Natural killer cell (primary cell): Measurements from ENCODE around the gene ZNF138. TPM values are rescaled to one million over a fixed set of nuclear protein-coding genes. Genes with fewer than 3 reads are reported as not detected.
A peak's percentile ranks its signal among the peaks of the same experiment; 100 is the strongest.

ENCODE experiments used
- ATAC-seq, 3 donors: fragments of 150-1000 bp in 2 of 3; fragments of 200-7000 bp in 1 of 3; cut with Tn5 transposase; 1 replicate in 1 of 3; 2 replicates in 2 of 3; pipeline ENCODE4 v1.10.0; 2021; ENCODE audit warnings: mild to moderate bottlenecking in 2 of 3, moderate library complexity in 2 of 3
- DNase-seq, 2 donors: peaks; one replicate each; pipeline versions ENCODE4 v3.0.0 to v3.0.0-alpha.2; 2013 to 2021; ENCODE audit warnings: mixed read lengths in 1 of 2
- H3K27ac ChIP-seq: one replicate; pipeline ENCODE4 v1.5.1; 2013; ENCODE audit warnings: mild to moderate bottlenecking, low read length
- H3K27me3 ChIP-seq: one replicate; pipeline ENCODE4 v1.6.1; 2013; ENCODE audit warnings: low read length; ENCODE audit not compliant: control insufficient read depth, insufficient read depth
- H3K36me3 ChIP-seq: one replicate; pipeline ENCODE4 v1.6.1; 2013; ENCODE audit warnings: low read length; ENCODE audit not compliant: control insufficient read depth, insufficient read depth
- H3K4me1 ChIP-seq: one replicate; pipeline ENCODE4 v1.6.1; 2013; ENCODE audit warnings: low read length; ENCODE audit not compliant: control insufficient read depth, insufficient read depth
- H3K4me3 ChIP-seq: one replicate; pipeline ENCODE4 v1.5.1; 2013; ENCODE audit warnings: low read length
- H3K9me3 ChIP-seq: one replicate; pipeline ENCODE4 v1.6.1; 2013; ENCODE audit warnings: low read length; ENCODE audit not compliant: control insufficient read depth, insufficient read depth
- H3K27ac Mint-ChIP-seq, 2 donors: one replicate each; pipeline ENCODE4 v1.8.0; 2022; ENCODE audit warnings: mild to moderate bottlenecking in 2 of 2, mixed read lengths in 2 of 2, moderate library complexity in 1 of 2
- H3K27me3 Mint-ChIP-seq, 2 donors: one replicate each; pipeline ENCODE4 v1.8.0; 2022; ENCODE audit warnings: low read depth in 2 of 2, mixed read lengths in 2 of 2
- H3K36me3 Mint-ChIP-seq: one replicate; pipeline ENCODE4 v1.8.0; 2022; ENCODE audit warnings: mixed read lengths
- H3K4me1 Mint-ChIP-seq, 2 donors: one replicate each; pipeline ENCODE4 v1.8.0; 2022; ENCODE audit warnings: mixed read lengths in 2 of 2
- H3K4me3 Mint-ChIP-seq: one replicate; pipeline ENCODE4 v1.8.0; 2022; ENCODE audit warnings: mild to moderate bottlenecking, moderate library complexity, mixed read lengths
- H3K9me3 Mint-ChIP-seq, 2 donors: one replicate each; pipeline ENCODE4 v1.8.0; 2022; ENCODE audit warnings: mixed read lengths in 2 of 2
- WGBS: methylation state at CpG from one replicate; pipeline ENCODE4 v1.1.7; 2013; ENCODE audit warnings: missing lambda C conversion rate; ENCODE audit not compliant: insufficient coverage; 5-methylcytosine and 5-hydroxymethylcytosine counted together
- intact Hi-C: fragments of 100-400 bp; cut with micrococcal nuclease; formaldehyde crosslinking; loops from one replicate; pipeline ENCODE4 v1.14.2; 2022
- total RNA-seq, 4 donors: library from RNA; stranded (reverse); fragments of 120-200 nt in 1 of 4; gene quantifications; one replicate each; pipeline versions ENCODE4 v1.2.3 to v1.2.4, GENCODE V29; 2013 to 2022
- TF ChIP-seq, protein P1 (sequence below): fragments of 200-600 bp; IDR thresholded peaks from one replicate; pipeline ENCODE4 v1.8.0; 2022; ENCODE audit warnings: antibody characterized with exemption

ZNF138 gene
- total RNA-seq, 3 donors from 2014 or later (not counting 1 experiment from before 2014, with no cell fraction given), result 6.0 to 11.4 (median 8.0) TPM

DNA sequence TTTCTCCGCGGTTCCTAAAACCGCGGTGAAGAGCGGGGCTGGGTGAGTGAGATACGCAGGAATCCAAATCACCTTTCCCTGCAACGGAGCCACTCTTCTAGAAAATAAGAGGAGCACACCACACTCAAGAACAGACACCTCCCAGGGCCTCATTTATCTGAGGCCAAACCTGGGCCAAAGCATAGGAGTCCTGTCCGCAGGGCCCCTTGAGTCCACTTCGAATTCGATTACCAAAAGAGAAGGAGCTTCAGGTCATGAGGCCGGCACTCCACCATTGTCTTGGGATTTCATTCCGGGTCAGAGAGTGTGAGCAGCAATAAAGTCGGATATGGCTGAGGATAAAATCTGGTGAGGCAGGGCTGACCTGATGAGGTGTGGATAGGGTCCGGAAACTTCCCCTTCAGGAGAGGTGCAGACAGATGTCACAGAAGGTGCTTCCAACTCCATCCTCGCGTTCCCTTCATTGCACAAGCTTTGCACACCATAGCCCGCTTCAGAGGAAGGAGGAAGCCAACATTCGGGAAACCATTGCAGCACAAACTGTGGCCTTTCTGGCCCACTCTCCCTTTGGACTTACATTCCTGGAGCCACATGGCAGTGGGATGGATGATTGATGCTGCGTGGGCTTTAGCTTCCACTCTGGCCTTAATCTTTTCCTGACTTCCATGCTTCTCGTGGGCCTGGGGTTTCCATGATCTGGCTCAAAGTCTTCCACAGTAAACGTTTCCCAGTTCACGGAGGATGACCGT is 81.6 kb downstream of the ZNF138 start:
- DNase-seq (no peak), ATAC-seq (no peak)
- 92% methylated on average over 23 of the region's 23 CpGs for WGBS
- no peak overlapping the region for H3K4me3 ChIP-seq
- H3K4me1 ChIP-seq, result peaks cover 9% of the 10 kb centered on the region
- Mint-ChIP-seq H3K4me1 (peaks cover 0 to 16% of the 10 kb centered on the region in 2 donors), H3K9me3 (peaks cover 0 to 2% of the 10 kb centered on the region in 2 donors), H3K36me3 (no peaks in the 10 kb centered on the region), H3K27me3 (peaks cover 13 to 15% of the 10 kb centered on the region in 2 donors), H3K4me3 (no peak overlapping the region), H3K27ac (no peak overlapping the region)
- H3K9me3 ChIP-seq, result peaks cover 4% of the 10 kb centered on the region
- intact Hi-C loops, result no loop called here
- peaks cover 3% of the 10 kb centered on the region for H3K27me3 ChIP-seq
- TF ChIP-seq, protein P1, sequence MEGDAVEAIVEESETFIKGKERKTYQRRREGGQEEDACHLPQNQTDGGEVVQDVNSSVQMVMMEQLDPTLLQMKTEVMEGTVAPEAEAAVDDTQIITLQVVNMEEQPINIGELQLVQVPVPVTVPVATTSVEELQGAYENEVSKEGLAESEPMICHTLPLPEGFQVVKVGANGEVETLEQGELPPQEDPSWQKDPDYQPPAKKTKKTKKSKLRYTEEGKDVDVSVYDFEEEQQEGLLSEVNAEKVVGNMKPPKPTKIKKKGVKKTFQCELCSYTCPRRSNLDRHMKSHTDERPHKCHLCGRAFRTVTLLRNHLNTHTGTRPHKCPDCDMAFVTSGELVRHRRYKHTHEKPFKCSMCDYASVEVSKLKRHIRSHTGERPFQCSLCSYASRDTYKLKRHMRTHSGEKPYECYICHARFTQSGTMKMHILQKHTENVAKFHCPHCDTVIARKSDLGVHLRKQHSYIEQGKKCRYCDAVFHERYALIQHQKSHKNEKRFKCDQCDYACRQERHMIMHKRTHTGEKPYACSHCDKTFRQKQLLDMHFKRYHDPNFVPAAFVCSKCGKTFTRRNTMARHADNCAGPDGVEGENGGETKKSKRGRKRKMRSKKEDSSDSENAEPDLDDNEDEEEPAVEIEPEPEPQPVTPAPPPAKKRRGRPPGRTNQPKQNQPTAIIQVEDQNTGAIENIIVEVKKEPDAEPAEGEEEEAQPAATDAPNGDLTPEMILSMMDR, result no peak
- no peaks in the 10 kb centered on the region for H3K36me3 ChIP-seq
- no peak overlapping the region for H3K27ac ChIP-seq

- H3K27ac ChIP-seq, result no peak overlapping the region
- ATAC-seq (peak in 2 of 3 donors; percentile 75 to 86), DNase-seq (peak; percentile 52 to 82)
- H3K9me3 ChIP-seq, result peaks cover under 1% of the 10 kb centered on the region
- WGBS, result 23% methylated on average over 39 of the region's 39 CpGs
- H3K4me1 Mint-ChIP-seq, result peaks cover 0 to 19% of the 10 kb centered on the region in 2 donors
- H3K27me3 Mint-ChIP-seq, result peaks cover 18 to 24% of the 10 kb centered on the region in 2 donors
- TF ChIP-seq, protein P1, result no peak
- no peak overlapping the region for H3K4me3 ChIP-seq
- H3K9me3 Mint-ChIP-seq, result peaks cover 0 to 2% of the 10 kb centered on the region in 2 donors
- no peaks in the 10 kb centered on the region for H3K36me3 ChIP-seq
- intact Hi-C loops, result no loop called here
- peaks cover 3% of the 10 kb centered on the region for H3K27me3 ChIP-seq
- H3K36me3 Mint-ChIP-seq, result no peaks in the 10 kb centered on the region
- H3K4me1 ChIP-seq, result peaks cover 9% of the 10 kb centered on the region
- H3K4me3 Mint-ChIP-seq, result peak overlapping the region; percentile 74
- H3K27ac Mint-ChIP-seq, result peak overlapping the region in 1 of 2 donors; percentile 70
Measured at GRCh38 chr7:64876792-64877713, 82.8 kb downstream of the ZNF138 start.

- peaks cover 27 to 32% of the 10 kb centered on the region in 2 donors for H3K27me3 Mint-ChIP-seq
- 74% methylated on average over 31 of the region's 34 CpGs for WGBS
Measured at GRCh38 chr7:64877714-64878610, 83.7 kb downstream of the ZNF138 start.

More at GRCh38 chr7:64877714-64878610, 83.7 kb downstream of the ZNF138 start:
- Histone ChIP-seq H3K4me1 (peaks cover 18% of the 10 kb centered on the region), H3K27ac (no peak overlapping the region), H3K9me3 (no peaks in the 10 kb centered on the region), H3K36me3 (no peaks in the 10 kb centered on the region), H3K27me3 (peaks cover 5% of the 10 kb centered on the region), H3K4me3 (no peak overlapping the region)
- peak overlapping the region in 1 of 2 donors; percentile 70 for H3K27ac Mint-ChIP-seq
- H3K36me3 Mint-ChIP-seq, result no peaks in the 10 kb centered on the region
- TF ChIP-seq, protein P1, result no peak
- H3K4me3 Mint-ChIP-seq, result peak overlapping the region; percentile 17
- ATAC-seq, result peak in 1 of 3 donors; percentile 49
- intact Hi-C loops, result no loop called here
- DNase-seq, result peak; percentile 10 to 32
- peaks cover 0 to 2% of the 10 kb centered on the region in 2 donors for H3K9me3 Mint-ChIP-seq
- H3K4me1 Mint-ChIP-seq, result peaks cover 7 to 28% of the 10 kb centered on the region in 2 donors
